ENCODE results near the gene STXBP2.

The STXBP2 gene

GRCh38 chr19:7605490-7606222 is 31.3 kb upstream of the STXBP2 start:
- H3K9me3 Mint-ChIP-seq: no peaks in the 10 kb centered on the region
- peaks cover 3% of the 10 kb centered on the region for H3K36me3 Mint-ChIP-seq (ENCODE audit: insufficient read depth)
- no peak for ATAC-seq (replicated peaks; ENCODE audit: extremely low read depth, poor library complexity, severe bottlenecking)
- H3K27ac Mint-ChIP-seq (ENCODE audit: low read depth): no peak overlapping the region
- no peak overlapping the region for H3K4me3 Mint-ChIP-seq
- peaks cover 40% of the 10 kb centered on the region for H3K27me3 Mint-ChIP-seq
- DNase-seq (ENCODE audit: low spot score in 2 of 2): no peak
- no peaks in the 10 kb centered on the region for H3K4me1 Mint-ChIP-seq

- no peak for ATAC-seq (replicated peaks; ENCODE audit: extremely low read depth, poor library complexity, severe bottlenecking)
- H3K36me3 Mint-ChIP-seq (ENCODE audit: insufficient read depth): peaks cover 5% of the 10 kb centered on the region
Measured at GRCh38 chr19:7606289-7606688, 30.6 kb upstream of the STXBP2 start.

DNA sequence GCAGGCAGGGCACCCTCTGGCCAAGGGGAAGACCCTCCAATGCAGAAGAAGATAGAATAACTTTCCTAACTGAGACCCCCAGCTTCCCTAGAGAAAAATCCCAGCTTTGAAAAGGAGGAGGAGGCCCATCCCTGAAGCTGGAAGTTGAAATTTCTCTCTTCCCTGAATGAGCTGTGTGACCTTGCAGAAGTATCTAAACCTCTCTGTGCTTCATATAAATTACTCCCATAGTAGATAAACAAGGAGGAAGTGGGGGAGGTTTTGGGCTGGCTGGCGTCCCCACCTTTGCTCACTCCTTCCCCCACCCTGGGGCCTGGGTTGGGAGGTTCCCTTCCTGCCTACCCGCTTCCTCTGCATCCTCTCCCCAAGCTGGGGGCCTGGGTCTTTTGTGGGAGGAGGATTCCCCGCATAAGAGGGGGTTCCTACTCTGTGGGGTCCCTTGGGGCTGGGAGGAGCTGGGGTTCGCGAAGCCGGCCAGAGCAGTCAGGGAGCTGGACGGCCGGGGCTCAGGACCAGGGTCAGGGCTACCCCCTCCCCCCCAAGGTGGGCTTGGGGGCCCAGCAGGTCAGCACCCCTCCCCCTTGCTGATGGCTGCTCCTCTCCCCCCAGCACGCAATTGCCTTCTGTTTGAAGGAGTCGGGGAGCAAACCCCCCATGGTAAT is 29.6 kb upstream of the STXBP2 start:
- Mint-ChIP-seq H3K9me3 (no peaks in the 10 kb centered on the region), H3K27ac (ENCODE audit: low read depth) (no peak overlapping the region), H3K4me1 (no peaks in the 10 kb centered on the region), H3K4me3 (no peak overlapping the region), H3K27me3 (peaks cover 33% of the 10 kb centered on the region), H3K36me3 (ENCODE audit: insufficient read depth) (peaks cover 5% of the 10 kb centered on the region)
- no peak for DNase-seq (ENCODE audit: low spot score in 2 of 2)
- ATAC-seq (replicated peaks; ENCODE audit: extremely low read depth, poor library complexity, severe bottlenecking): no peak

More at GRCh38 chr19:7606289-7606688, 30.6 kb upstream of the STXBP2 start:
- Mint-ChIP-seq H3K9me3 (no peaks in the 10 kb centered on the region), H3K27ac (ENCODE audit: low read depth) (no peak overlapping the region), H3K27me3 (peaks cover 40% of the 10 kb centered on the region), H3K4me3 (no peak overlapping the region), H3K4me1 (no peaks in the 10 kb centered on the region)
- no peak for DNase-seq (ENCODE audit: low spot score in 2 of 2)

DNA sequence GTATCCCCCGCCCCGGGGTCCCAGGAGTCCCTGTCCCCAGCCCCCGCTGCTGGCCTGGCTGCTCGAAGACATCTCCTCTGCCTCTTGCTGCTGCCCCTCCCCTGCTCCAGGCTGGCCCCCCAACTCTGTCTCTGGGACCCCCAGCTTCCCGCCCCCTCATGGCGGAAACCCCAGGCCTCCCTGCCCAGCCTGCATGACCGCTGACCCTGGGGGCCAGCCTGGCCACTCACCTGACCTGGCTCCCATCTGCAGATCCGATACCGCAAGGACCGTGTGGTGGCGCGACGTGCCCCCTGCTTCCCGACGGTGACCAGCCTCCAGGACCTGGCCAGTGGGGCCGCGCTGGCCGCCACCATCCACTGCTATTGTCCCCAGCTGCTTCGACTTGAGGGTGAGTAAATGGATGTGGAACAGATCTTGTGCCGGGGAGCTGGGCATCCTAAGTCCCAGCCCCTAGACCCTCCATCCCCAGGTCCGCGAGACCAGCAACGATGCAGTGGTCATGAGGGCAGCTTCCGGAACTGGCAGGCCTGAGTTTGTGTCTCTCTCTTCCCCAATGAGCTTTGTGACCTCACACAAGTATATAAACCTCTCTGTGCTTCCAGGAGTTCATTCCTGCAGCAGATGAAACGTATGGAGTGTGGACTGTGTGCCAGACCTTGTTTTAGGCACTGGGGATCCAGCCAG is 28.9 kb upstream of the STXBP2 start:
- ATAC-seq (replicated peaks; ENCODE audit: extremely low read depth, poor library complexity, severe bottlenecking) (no peak), DNase-seq (ENCODE audit: low spot score in 2 of 2) (no peak)
- Mint-ChIP-seq H3K27me3 (peaks cover 27% of the 10 kb centered on the region), H3K36me3 (ENCODE audit: insufficient read depth) (peaks cover 5% of the 10 kb centered on the region), H3K4me3 (no peak overlapping the region), H3K4me1 (no peaks in the 10 kb centered on the region), H3K27ac (ENCODE audit: low read depth) (no peak overlapping the region), H3K9me3 (no peaks in the 10 kb centered on the region)

- no peak overlapping the region for H3K4me3 Mint-ChIP-seq
- H3K4me1 Mint-ChIP-seq: no peaks in the 10 kb centered on the region
- H3K27me3 Mint-ChIP-seq: peaks cover 2% of the 10 kb centered on the region
- DNase-seq (ENCODE audit: low spot score in 2 of 2) (no peak), ATAC-seq (replicated peaks; ENCODE audit: extremely low read depth, poor library complexity, severe bottlenecking) (no peak)
- H3K36me3 Mint-ChIP-seq (ENCODE audit: insufficient read depth): peaks cover 5% of the 10 kb centered on the region
- H3K9me3 Mint-ChIP-seq: no peaks in the 10 kb centered on the region
- H3K27ac Mint-ChIP-seq (ENCODE audit: low read depth): no peak overlapping the region
Measured at GRCh38 chr19:7610491-7611240, 26.2 kb upstream of the STXBP2 start.

- Mint-ChIP-seq H3K27me3 (no peaks in the 10 kb centered on the region), H3K27ac (ENCODE audit: low read depth) (no peak overlapping the region), H3K4me3 (no peak overlapping the region), H3K4me1 (no peaks in the 10 kb centered on the region), H3K36me3 (ENCODE audit: insufficient read depth) (peaks cover 5% of the 10 kb centered on the region), H3K9me3 (no peaks in the 10 kb centered on the region)
- no peak for DNase-seq (ENCODE audit: low spot score in 2 of 2)
- ATAC-seq (replicated peaks; ENCODE audit: extremely low read depth, poor library complexity, severe bottlenecking): no peak
Measured at GRCh38 chr19:7611541-7612279, 25.2 kb upstream of the STXBP2 start.

DNA sequence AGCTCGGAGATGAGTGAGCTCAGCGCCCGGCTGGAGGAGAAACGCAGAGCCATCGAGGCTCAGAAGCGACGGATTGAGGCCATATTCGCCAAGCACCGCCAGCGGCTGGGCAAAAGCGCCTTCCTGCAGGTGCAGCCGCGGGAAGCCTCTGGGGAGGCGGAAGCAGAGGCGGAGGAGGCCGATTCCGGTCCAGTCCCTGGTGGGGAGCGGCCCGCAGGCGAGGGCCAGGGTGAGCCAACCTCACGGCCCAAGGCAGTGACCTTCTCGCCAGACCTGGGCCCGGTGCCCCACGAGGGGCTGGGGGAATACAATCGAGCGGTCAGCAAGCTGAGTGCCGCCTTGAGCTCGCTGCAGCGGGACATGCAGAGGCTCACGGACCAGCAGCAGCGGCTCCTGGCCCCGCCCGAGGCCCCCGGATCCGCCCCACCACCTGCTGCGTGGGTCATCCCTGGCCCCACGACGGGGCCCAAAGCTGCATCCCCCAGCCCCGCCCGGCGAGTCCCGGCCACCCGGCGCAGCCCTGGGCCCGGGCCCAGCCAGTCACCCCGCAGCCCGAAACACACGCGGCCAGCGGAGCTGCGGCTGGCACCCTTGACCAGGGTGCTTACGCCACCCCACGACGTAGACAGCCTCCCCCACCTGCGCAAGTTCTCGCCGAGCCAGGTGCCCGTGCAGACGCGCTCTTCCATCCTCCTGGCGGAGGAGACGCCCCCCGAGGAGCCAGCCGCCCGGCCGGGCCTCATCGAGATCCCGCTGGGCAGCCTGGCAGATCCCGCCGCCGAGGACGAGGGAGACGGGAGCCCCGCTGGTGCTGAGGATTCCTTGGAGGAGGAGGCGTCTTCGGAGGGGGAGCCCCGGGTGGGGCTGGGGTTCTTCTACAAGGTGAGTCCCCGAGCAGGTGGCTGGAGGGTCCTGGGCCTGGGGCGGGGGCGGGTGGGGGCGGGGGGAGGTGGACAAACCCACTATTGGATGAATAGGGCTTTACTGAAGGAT is 24.3 kb upstream of the STXBP2 start:
- H3K27ac Mint-ChIP-seq (ENCODE audit: low read depth): no peak overlapping the region
- no peaks in the 10 kb centered on the region for H3K27me3 Mint-ChIP-seq
- H3K36me3 Mint-ChIP-seq (ENCODE audit: insufficient read depth): peaks cover 6% of the 10 kb centered on the region
- H3K9me3 Mint-ChIP-seq: no peaks in the 10 kb centered on the region
- DNase-seq (ENCODE audit: low spot score in 2 of 2) (no peak), ATAC-seq (replicated peaks; ENCODE audit: extremely low read depth, poor library complexity, severe bottlenecking) (no peak)
- H3K4me3 Mint-ChIP-seq: no peak overlapping the region
- no peaks in the 10 kb centered on the region for H3K4me1 Mint-ChIP-seq

DNA sequence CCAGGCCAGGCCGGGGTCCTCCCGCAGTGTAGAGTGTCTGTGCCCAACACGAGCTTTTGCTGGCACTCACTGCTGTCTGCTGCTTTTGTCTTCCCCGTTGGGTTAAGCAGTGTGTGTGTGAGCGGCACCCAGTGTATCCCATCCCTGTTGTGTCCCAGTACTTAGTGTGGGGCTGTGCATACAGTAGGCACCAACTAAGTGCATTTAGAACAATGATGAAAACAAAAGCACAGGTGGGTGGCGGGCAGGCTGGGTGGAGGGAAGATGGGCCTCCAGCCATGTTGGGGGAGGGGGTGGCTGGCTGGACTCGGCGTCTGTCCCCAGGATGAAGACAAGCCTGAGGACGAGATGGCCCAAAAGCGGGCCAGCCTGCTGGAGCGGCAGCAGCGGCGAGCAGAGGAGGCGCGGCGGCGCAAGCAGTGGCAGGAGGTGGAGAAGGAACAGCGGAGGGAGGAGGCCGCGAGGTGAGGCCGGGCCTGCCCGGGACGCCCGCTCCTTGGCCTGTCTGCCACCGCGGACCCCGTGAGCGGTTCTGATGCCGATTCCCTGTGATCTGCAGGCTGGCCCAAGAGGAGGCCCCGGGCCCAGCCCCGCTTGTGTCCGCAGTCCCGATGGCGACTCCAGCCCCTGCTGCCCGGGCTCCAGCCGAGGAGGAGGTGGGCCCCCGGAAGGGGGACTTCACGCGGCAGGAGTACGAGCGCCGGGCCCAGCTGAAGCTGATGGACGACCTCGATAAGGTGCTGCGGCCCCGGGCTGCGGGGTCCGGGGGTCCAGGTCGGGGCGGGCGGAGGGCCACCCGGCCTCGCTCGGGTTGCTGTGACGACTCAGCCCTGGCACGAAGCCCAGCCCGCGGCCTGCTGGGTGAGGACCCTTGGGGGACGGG is 21.8 kb upstream of the STXBP2 start:
- H3K36me3 Mint-ChIP-seq (ENCODE audit: insufficient read depth): peaks cover 15% of the 10 kb centered on the region

DNA sequence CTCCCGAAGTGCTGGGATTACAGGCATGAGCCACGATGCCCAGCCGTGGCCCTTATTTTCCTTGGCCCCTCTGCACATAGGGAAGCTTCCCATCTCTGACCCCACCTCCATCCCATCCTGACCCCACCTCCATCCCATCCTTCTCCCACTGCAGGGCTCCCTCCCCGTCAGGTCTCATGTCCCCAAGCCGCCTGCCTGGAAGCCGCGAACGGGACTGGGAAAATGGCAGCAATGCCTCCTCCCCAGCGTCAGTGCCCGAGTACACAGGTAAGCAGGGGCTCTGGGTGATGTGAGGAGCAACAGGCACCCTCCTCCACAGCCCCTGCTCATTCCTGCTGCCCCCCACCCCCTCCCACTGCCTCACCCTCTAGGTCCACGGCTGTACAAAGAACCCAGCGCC is 19.7 kb upstream of the STXBP2 start:
- Mint-ChIP-seq H3K27ac (ENCODE audit: low read depth) (no peak overlapping the region), H3K27me3 (no peaks in the 10 kb centered on the region)
- ATAC-seq (replicated peaks; ENCODE audit: extremely low read depth, poor library complexity, severe bottlenecking): no peak

More for the DNA sequence above, 21.8 kb upstream of the STXBP2 start:
- ATAC-seq (replicated peaks; ENCODE audit: extremely low read depth, poor library complexity, severe bottlenecking) (no peak), DNase-seq (ENCODE audit: low spot score in 2 of 2) (no peak)
- no peaks in the 10 kb centered on the region for H3K27me3 Mint-ChIP-seq
- H3K9me3 Mint-ChIP-seq: no peaks in the 10 kb centered on the region
- H3K4me1 Mint-ChIP-seq: peaks cover 8% of the 10 kb centered on the region
- no peak overlapping the region for H3K4me3 Mint-ChIP-seq
- no peak overlapping the region for H3K27ac Mint-ChIP-seq (ENCODE audit: low read depth)

DNA sequence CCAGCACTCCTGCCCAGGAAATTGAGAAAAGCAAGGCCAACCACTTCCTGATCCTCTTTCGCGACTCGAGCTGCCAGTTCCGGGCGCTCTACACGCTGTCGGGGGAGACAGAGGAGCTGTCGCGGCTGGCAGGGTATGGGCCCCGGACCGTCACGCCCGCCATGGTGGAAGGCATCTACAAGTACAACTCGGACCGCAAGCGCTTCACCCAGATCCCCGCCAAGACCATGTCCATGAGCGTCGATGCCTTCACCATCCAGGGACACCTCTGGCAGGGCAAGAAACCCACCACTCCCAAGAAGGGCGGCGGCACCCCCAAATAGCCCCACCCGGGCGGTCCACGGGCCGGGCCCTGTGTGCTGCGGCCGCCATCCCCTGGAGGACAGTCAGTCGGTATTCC is 19.2 kb upstream of the STXBP2 start:
- peaks cover 8% of the 10 kb centered on the region for H3K4me1 Mint-ChIP-seq
- ATAC-seq (replicated peaks; ENCODE audit: extremely low read depth, poor library complexity, severe bottlenecking) (no peak), DNase-seq (ENCODE audit: low spot score in 2 of 2) (no peak)
- H3K27ac Mint-ChIP-seq (ENCODE audit: low read depth): peak overlapping the region; percentile 50
- H3K9me3 Mint-ChIP-seq: no peaks in the 10 kb centered on the region
- peaks cover 22% of the 10 kb centered on the region for H3K36me3 Mint-ChIP-seq (ENCODE audit: insufficient read depth)
- no peaks in the 10 kb centered on the region for H3K27me3 Mint-ChIP-seq
- H3K4me3 Mint-ChIP-seq: no peak overlapping the region

More for the DNA sequence above, 19.7 kb upstream of the STXBP2 start:
- no peaks in the 10 kb centered on the region for H3K9me3 Mint-ChIP-seq
- no peak overlapping the region for H3K4me3 Mint-ChIP-seq
- H3K4me1 Mint-ChIP-seq: peaks cover 8% of the 10 kb centered on the region
- peaks cover 22% of the 10 kb centered on the region for H3K36me3 Mint-ChIP-seq (ENCODE audit: insufficient read depth)
- DNase-seq (ENCODE audit: low spot score in 2 of 2): no peak

Measured in central memory CD8-positive, alpha-beta T cell (primary cell).